ENCODE data around the gene SACM1L.

- TF ChIP-seq CTCF (IDR thresholded peaks at IDR 0.05; ENCODE audit: low read length): no peak
- no peak for TF ChIP-seq EZH2phosphoT487 (IDR thresholded peaks at IDR 0.05; ENCODE audit: low read length)
- TF ChIP-seq EZH2 (optimal IDR thresholded peaks at IDR 0.05; ENCODE audit: low read depth, low read length): no peak
Observed at GRCh38 chr3:45781271-45781670, 92.1 kb downstream of the SACM1L start.

Measured in MM.1S (cell line).